HFF-Myc (cell line): ENCODE results near the gene CAPN2.

Source experiments
- DNase-seq: peaks from one replicate; pipeline ENCODE4 v3.0.0-alpha.2; 2011; ENCODE audit warnings: low read depth; ENCODE audit errors: extremely low read depth
- H3K4me3 ChIP-seq: replicated peaks from 2 replicates; pipeline ENCODE4 v1.5.1; 2011; ENCODE audit warnings: low read depth, mild to moderate bottlenecking, control low read depth, low read length
- TF ChIP-seq, protein P1 (sequence below): IDR thresholded peaks from 2 replicates; pipeline ENCODE4 v1.5.1; 2012; ENCODE audit warnings: mild to moderate bottlenecking, low read depth, low read length, control low read depth; ENCODE audit errors: missing control alignments

The CAPN2 gene

DNA sequence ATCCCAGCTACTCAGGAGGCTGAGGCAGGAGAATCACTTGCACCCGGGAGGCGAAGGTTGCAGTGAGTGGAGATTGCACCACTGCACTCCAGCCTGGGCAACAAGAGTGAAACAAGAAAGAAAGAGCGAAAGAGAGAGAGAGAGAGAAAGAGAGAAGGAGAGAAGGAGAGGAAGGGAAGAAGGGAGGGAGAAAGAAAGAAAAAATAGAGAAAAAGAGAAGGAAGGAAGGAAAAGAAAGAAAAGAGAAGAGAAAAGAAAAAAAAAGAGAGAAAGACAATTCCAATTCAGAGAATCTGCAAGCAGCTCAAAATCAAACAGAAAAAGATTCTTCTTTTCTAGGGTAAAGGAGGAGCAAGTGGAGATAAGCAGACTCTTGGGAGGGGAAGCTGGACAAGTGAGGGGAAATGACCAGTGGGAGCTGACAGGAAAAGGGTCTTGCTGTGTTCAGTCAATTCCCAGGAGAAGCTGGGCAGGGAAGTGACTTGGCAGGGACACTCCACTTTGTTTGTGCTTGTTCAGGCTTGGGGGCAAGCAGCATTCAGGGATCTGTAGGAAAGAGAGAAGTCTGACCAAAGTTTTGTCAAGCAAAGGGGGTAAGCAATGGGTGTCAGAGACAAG is 3.6 kb upstream of the CAPN2 start:
- TF ChIP-seq, protein P1, sequence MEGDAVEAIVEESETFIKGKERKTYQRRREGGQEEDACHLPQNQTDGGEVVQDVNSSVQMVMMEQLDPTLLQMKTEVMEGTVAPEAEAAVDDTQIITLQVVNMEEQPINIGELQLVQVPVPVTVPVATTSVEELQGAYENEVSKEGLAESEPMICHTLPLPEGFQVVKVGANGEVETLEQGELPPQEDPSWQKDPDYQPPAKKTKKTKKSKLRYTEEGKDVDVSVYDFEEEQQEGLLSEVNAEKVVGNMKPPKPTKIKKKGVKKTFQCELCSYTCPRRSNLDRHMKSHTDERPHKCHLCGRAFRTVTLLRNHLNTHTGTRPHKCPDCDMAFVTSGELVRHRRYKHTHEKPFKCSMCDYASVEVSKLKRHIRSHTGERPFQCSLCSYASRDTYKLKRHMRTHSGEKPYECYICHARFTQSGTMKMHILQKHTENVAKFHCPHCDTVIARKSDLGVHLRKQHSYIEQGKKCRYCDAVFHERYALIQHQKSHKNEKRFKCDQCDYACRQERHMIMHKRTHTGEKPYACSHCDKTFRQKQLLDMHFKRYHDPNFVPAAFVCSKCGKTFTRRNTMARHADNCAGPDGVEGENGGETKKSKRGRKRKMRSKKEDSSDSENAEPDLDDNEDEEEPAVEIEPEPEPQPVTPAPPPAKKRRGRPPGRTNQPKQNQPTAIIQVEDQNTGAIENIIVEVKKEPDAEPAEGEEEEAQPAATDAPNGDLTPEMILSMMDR = no peak
- no peak for DNase-seq

DNA sequence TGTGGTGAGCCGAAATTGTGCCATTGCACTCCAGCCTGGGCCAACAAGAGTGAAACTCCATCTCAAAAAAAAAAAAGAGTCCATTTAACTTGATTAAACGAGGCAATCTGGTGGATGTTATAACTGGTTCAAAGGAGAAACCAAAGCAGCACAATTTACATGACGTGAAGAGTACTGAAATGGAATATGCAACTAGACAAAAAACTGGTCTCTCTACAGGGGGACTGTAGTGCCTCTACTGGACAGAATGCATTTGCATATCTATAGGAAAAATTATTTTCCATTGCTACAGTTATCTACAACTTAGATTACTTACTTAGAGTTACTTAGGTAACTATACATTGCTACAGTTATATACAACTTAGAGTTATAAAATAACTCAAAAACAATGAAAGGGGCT is 2.7 kb upstream of the CAPN2 start:
- no peak overlapping the region for H3K4me3 ChIP-seq
- TF ChIP-seq, protein P1 = peak; percentile 45
- DNase-seq = no peak

More for the DNA sequence above, 3.6 kb upstream of the CAPN2 start:
- H3K4me3 ChIP-seq = no peak overlapping the region

DNA sequence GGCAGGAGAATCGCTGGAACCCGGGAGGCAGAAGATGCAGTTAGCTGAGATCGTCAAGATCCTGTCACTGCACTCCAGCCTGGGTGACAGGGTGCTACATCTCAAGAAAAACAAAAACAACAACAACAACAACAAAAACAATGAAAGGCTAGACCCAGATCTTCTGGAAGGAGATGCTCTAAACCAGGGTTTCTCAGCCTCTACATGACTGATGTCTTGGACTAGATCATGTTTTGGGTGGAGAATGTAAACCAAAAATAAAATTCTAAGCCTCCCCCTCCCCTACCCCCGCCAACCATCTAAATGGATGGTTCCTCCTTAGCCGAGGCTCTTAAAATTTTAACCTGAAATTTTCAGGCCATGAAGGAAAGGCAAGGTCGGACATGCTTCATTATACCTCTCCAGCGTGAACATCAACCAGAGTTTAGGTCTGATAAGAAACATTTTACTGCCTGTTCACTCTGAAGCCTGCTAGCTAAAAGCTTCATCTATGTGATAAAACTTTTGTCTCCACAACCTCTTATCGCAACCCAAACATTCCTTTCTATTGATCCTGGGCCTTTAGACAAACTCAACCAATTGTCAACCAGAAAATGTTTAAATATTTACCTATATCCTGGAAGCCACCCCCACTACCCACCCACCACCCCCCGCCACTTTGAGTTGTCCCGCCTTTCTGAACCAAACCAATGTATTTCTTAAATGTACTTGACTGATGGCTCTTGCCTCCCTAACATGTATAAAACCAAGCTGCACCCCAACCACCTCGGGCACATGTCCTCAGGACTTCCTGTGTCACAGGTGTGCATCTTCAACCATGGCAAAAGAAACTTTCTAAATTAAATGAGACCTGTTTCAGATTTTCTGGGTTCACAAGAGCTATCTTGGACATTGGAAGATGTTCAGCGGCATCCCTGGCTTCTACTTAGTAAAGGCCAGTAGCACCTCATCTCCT is 1.9 kb upstream of the CAPN2 start:
- DNase-seq = no peak
- H3K4me3 ChIP-seq = no peak overlapping the region
- TF ChIP-seq, protein P1 = no peak

DNA sequence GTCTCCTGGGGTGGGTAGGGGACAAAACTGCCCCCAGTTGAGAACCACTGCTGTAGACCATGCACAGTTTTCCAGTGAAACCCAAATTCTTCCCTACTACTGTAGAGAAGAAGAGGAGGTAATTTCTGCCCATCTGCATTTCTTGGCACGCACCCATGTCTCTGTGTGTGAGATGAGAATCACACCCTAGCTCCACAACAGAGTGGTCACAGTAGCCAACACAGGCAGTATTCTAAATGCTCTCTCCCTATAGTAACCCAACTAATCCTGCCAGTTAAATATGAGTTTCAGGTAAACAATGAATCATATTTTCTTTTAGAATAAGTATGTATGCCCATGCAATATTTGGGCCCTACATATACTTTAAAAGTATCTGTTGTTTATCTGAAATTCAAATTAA is 1.2 kb upstream of the CAPN2 start:
- DNase-seq = no peak
- H3K4me3 ChIP-seq = no peak overlapping the region
- TF ChIP-seq, protein P1 = no peak

DNA sequence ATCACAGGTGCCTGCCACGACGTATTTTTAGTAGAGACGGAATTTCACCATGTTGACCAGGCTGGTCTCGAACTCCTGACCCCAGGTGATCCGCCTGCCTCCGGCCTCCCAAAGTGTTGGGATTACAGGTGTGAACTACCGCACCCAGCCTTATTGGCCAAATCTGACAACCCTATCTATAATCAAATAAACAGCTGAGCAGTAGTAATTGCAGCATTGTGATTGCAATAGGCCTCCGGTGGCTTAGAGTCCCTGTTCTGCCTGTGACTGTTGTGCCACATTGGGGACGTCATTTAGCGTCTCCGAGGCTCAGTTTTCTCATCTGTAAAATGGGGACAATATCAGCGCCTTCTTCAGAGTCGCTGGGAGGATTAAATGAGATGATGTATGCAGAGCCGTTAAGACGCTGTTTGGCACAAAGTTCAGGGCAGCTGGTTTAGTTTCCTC is 569 bp upstream of the CAPN2 start:
- H3K4me3 ChIP-seq = peak overlapping the region; percentile 81
- DNase-seq = no peak
- TF ChIP-seq, protein P1 = no peak

DNA sequence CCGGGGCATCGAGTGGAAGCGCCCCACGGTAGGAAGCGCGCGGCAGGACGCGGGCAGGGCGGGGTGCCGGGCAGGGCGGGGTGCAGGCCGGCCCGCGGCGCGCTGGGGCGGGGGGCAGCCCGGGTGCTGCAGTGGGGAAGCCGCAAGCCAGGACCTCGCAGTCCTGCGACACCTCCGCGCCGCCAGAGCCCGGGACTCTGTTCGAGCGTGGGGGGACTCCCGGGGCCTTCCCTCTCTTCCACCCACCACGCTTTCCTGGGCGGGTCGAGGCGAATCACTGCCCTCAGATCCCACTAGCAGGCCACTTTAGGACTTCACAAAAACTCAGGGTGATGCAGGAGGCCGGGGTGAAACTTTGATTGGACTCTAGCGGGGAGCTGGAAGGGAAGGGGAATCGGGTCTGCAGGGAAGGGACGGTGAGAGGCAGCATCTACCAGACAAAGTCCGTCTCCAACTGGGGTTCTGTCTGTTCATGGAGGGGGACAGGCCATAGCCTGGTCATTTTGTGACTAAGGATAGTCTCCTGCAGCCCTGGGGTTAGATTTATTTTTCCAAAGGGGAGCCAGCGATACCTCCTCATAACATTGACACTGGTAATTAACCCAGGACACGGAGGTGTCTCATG is 623 bp downstream of the CAPN2 start:
- peak overlapping the region; percentile 81 for H3K4me3 ChIP-seq
- no peak for DNase-seq
- TF ChIP-seq, protein P1 = no peak
